GM18517 (cell line): ENCODE measurements around the gene WASL.
"Not testable (repeated sequence)": the region's sequence is repeated elsewhere in the genome, so short reads cannot be mapped to it uniquely, and the experiment has no call there.

Source experiments
- ATAC-seq: cut with Tn5 transposase; IDR thresholded peaks from one replicate; pipeline ENCODE4 v1.9.1; 2021; ENCODE audit warnings: mild to moderate bottlenecking, moderate library complexity; ENCODE audit not compliant: unreplicated experiment

The WASL gene

DNA sequence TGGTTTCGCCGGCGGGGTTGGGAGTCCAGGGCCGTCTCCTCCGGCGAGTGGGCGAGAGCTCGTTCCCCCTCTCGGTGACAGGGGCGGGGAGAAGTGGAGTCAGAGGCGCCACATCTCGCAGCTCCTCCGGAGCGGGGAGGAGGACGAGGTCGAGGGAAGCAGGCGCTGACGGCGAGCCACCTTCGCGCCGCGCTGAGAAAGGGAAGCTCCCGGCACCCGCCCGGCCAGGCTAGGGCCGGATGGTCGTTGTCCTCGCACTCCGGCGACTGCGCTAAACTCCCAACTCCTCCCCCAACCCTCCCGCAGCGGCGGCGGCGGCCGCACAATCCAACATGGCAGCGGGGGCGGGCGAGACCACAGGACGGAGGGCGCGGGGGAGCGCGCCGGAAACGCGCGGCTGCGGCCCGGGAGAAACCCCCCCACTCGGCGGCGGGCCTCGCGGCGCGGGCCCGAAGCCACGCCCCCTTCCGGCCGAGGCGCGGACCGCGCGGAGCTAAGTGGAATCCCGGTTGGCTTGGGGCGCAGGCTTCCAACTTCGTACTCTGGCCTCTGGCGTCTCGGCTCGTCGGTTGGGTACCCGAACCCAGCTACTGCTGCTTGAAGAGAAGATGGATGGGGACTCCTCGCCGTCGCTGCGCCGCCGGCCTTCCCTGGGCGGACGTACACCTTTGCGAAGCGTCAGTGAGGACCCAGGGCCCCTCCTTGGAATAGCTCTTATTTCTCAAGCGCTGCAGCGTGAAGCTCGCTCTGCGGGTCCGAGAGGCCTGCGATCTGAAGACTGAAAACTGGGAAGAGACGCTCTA is at the start of gene WASL:
WASL (minus strand) TSS at position 270 of the 803 bp plus-strand sequence; CDS start at position 1, 269 bp downstream.
- peak; percentile 67 for ATAC-seq

DNA sequence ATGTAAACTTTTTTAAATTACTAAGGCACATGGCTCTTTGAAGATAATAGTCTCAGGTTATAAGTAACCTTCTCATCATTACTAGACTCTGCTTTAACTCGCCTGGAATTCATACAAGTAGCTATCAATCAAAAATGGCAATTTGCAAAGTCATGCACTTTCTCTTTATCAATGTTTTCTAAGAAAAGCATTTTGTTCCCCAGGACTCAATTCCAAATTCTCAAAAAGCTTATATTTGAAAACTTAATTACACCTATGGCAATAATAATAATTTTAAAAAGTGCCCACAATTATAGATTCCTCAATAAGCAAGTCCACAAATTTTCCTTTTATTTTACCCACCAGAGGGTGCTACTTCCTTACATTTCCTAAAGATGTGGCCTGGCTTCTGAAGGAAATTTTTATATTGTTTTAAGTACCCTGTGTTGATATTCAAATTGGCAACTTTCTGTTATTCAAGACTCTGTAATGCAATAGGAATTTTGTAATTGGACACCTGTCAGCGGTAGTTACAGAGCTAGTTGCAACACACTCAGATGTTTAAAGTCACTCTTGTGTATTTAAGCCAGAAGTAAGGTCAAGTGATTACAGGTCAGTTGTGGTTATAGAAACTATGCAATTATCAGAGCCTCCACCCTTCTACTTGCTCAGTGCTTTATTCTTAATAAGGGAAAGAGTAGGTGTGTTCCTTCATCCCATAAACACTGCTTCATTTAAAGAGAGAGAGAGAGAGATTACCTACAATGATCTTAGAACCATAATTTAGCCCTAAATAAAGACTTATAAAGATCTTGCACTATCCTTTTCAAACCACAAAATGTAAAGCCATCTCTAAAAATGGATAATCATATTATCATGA is 49.1 kb upstream of the WASL start:
- peak; percentile 56 for ATAC-seq

DNA sequence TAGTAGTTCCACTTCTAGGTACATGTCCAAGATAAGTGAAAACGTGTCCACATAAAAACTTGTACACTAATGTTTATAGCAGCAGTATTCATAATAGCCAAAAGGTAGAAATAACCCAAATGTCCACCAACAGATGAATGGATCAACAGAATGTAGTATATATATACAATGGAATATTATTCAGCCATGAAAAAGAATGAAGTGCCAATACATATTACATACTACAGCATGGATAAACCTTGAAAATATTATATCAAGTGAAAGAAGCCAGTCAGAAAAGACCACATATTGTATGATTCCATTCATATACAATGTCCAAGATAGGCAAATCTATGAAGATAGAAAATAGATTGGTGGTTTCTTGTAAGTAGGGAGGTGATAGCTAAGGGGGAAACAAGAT is 47.8 kb upstream of the WASL start:
- ATAC-seq: no peak

DNA sequence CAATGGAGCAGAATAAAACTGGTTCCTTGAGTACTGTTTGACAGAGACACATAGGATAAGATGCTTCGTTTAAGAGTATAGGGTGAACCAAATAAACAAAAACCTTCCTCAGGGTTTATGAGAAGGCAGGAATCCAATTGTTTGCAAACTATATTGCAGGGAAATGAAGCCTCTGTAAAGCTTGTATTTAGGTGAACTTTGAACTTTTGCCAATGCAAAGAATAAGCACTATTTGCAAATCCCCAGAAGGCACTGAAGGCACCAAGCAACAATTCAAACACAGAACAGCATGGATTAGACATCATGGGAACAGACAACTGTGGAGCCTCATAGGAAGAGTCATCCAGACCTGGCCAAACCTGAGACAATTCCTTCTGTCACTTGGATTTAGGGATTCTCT is 47.1 kb upstream of the WASL start:
- ATAC-seq: no peak

DNA sequence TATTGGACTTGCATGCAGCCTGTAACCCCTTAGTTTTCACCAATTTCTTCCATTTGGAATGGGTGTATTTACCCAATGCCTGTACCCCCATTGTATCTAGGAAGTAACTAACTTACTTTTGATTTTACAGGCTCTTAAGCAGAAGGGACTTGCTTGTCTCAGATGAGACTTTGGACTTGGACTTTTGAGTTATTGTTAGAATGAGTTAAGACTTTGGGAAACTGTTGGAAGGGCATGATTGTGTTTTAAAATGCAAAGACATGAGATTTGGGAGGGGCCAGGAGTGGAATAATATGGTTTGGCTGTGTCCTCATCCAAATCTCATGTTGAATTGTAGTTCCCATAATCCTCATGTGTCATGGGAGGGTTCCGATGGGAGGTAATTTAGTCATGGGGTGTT is 46.3 kb upstream of the WASL start:
- not testable (repeated sequence) for ATAC-seq

DNA sequence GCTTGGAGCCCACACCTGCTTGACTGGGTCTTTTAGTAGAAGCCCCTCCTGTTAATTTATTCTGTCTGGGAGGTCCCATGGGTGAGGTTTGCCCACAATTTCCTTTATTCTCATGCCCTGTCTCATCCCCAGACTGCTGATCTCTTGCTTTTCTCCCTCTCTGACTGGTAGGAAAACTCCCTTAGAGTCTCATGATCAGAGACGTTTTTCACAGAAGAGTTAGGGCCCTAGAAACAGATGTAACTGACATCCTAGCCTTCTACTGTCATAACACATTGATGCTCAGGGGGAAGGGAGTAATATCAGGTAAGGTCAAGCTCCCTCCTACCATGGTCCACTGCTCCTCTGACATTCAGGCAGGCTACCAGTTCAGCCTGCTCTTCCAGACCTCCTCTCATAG is 43.7 kb upstream of the WASL start:
- no peak for ATAC-seq

DNA sequence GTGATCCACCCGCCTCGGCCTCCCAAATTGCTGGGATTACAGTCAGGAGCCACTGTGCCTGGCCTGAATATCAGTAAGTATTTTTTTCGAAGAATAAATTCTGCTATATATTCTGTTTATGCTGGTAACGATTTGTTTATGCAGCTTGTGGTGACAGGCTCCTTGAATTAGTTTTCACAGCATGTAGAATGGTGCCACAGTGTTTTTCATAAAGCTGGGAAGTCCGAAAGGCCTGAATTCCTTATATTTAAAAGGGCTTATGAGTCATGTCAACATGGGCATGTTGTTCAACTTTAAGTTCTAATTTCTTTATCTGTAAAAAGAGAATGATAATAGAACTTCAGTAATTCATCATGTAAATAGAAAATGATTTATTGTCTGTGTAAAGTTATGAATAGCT is 42.2 kb upstream of the WASL start:
- no peak for ATAC-seq

DNA sequence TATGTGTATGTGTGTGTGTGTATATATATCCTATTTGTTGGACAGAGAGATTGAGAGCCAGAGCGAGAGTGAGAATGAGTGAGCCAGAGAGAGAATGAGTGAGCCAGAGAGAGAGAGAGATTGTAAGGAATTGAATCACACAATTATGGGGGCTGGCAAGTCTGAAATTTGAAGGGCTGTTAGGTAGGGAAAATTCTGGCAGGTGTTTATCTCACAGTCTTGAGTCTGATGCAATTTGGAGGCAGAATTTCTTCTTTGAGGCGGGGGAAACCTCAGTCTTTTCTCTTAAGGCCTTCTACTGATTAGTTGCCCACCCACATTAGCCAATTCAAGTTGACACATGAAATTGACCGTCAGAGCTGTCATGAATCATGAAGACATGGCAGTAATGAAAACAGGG is 41.0 kb upstream of the WASL start:
- no peak for ATAC-seq

DNA sequence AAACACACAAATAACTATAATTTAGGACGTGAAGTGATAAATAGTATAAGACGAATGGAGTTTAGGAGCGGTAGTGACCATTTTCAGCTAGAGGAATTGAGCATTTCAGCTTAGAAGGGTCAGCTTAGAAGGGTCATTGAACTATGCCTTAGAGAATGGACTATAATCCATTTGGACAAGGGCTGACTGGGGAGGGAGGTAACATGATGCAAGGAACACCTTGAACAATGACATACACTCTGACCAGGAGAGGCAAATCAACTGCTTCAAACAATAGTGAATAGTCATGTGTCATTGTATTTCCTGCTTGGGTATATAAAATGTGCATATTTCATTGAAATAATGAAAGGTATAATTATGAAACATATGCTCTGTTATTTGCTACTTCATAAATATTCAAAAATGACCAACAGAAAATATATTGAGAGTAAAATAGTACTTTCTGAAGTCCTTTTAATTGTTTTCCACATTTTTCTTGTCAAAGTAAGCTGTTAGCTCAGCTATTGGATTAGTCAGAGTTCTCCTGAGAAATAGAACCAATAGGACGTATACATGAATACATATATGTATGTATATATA is 40.5 kb upstream of the WASL start:
- no peak for ATAC-seq

DNA sequence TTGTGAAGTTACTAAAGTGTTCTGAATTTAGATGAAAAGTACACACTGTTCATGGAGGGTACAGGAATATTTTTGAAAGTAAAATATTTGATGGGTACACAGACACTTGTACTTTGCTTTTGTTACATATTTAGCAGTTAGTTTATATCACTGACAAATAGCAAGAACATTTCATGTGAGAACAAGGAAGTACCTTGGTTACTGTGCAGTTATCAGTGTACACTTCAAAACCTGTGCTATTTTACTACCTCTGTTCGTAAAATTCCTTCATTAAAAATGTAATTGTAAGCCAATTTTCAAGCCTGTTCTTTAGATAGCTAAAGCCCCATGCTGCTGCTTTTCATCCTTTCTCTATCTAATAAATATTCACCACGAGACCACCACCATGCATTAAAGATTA is 39.8 kb upstream of the WASL start:
- ATAC-seq: no peak

DNA sequence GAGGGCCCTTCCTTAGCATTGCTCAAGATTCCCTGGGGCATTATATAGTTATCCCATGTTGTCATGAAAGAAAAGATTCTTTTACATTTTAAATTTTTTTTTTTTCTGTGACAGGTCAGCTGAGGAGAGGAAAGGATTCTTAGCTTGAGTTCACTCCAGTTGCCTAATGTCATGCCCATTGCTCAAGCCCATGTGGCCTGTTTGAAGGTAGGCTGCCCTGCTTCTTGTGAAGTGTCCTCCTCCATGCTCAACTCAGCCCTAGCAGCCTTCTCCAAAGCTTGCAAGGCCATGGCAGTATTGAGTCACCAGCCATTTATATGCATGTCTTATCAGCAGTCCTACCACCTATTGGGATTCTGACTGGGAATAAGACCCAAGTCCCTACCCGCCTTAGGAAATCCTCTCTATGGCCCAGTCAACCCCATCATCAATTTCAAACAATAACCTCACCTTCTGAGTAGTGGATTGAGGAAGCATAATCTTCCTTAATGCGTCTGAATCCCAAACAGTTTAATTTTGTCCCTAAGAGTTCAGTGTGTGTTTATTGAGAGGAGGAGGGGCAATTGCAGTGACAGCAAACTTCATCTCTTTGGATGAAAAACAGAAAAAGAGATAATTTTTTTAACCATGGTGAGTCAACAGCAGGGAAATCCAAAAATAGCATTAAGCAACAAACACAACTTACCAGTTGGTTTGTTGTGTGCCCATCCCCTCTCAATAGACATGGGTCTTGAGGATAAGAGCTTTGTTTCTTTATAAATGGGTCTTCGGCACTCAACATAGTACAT is 38.6 kb upstream of the WASL start:
- ATAC-seq: no peak

DNA sequence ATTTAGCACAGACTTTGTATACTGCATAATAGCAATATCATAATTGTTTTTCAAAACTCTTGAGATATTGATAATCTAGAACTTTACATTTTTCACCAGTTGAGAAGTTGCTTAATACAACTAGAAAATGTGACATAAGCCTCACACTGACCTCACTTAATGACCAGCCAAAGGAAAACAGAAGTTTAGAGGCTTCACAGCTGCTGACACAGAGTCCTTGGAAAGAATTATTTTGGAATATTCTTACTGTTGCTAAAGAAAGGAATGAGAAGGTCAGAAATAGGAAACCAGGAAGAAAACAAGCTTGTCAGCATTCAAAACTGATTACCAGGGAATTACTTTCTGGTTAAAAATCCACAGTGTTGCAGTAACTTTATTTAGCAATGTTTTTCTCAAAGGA is 35.5 kb upstream of the WASL start:
- no peak for ATAC-seq

DNA sequence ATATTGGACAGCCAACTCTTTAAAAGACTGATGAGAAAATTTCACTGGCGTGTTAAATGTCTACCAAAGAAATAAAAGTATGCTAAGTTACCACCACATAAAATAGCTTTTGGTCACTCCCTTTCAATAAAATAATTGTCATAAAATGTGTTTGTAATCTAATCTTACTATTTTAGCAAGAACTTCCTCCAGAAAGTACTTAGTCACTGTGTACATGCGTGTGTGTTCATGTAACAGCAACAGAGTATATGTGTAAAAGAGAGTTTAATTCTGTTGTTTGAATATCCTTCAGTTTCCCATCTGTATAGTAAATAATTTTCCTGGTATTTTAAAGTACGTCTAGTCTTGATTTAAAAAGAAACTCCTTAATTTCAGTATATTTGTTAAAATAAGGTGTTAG is 35.0 kb upstream of the WASL start:
- ATAC-seq: no peak

DNA sequence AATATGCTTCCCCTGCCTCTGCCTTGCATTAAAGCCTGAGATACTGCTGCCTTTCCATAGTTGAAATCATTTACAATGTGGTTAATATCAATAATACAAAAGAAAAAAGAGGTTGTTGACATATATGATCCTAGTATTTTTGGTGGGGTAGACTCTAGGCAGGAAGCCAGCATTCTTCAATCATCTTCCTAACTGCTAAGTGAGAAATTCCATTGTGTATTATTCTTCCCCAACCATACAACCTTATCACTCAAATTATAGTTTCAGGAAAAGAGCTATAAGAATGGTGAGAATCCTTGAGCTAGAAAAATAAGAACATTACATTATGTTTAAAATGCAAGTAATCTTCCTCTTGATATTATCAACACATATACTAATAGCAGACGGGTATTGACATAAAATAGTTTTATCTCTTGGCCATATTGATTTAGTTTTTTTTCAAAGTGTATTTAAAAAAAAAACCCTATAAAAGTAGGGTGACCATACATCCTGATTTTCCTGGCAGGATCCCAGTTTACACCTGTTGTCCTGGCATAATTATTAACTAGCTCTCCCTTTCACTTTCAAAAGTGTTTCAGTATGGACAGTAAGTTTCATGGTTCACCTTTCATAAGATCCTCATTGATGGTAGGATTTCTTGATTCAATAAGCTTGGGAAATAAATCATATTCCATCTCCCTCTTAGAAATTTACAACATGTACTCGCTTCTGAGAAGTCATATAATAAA is 33.4 kb upstream of the WASL start:
- ATAC-seq: no peak

DNA sequence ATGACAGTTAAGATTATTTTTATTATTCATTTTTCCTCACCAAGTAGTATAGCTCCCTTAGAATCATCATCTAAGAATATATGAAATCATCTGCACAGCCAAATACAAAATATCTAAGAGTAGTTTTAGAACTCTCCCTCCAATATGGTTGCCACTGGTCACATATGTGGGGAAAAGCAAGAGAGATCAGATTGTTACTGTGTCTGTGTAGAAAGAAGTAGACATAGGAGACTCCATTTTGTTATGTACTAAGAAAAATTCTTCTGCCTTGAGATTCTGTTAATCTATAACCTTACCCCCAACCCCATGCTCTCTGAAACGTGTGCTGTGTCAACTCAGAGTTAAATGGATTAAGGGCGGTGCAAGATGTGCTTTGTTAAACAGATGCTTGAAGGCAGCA is 31.7 kb upstream of the WASL start:
- not testable (repeated sequence) for ATAC-seq

DNA sequence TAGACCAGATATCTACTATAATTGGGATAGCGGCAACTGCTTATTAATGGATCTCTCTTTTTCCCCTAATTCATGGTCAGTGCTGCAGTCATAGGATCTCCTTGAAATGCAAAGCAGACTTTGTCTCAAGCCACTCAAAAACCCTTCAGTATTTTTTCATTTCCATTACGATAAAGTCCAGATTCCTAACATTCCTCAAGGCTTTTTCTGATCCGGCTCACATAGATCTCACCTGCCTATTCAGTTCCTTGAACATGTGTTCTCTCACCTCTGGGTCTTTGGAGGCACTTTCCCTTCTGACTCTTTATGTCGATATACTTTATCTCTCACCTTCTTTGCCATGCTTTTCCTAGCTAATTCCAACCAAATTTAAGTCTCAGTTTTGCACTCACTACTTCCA is 25.7 kb upstream of the WASL start:
- no peak for ATAC-seq

DNA sequence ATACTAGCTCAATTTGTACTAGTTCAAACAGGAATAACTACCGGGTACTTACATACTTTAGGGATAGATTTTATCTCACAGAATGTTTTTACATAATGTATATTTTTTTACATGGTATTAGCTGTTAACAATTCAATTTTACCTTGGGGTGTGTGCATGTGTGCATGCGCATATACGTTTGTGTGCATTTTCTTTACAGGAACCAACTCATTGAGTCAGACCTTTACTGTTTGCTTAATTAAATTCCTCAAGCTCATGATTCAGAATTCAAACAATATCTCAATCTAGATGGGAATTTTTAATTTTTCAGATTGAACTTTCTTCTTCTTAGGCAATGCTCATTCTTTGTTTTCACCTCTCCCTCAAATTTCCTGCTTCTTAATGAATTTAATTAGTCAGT is 24.7 kb upstream of the WASL start:
- ATAC-seq: no peak

DNA sequence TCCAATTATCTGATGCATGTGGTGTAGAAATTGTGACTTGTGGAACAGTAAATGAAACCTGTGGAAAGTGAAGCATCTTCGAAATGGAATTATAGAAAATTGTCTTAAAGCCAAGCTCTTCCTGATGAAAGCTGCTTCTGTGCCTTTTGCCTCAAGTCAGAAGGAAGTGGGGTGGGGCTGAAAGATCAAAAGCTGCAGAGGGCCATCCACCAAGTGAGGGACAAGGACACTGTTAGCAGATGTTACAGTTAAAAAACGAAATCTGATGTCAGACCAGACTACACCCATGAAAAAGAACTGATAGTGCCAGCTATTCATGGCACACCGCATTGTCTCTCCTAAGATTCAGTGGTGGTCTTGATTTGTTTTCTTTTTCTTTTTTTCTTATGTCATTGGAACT is 23.8 kb upstream of the WASL start:
- ATAC-seq: no peak

DNA sequence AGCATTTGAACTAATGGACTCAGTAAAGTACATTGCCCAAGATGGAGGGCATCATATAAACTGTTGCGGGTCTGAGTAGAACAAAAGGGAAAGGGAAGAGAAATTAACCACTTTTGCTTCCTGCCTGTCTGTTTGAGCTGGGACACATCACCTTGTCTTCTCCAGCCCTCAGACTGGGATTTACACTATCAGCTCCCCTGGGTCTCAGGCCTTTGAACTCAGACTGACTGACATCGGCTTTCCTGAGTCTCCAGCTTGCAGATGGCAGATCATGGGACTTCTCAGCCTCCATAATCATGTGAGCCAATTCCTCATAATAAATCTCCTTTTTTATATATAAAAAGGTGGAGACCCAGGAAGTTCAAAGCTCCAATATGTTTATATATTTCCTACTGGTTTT is 23.0 kb upstream of the WASL start:
- ATAC-seq: no peak

DNA sequence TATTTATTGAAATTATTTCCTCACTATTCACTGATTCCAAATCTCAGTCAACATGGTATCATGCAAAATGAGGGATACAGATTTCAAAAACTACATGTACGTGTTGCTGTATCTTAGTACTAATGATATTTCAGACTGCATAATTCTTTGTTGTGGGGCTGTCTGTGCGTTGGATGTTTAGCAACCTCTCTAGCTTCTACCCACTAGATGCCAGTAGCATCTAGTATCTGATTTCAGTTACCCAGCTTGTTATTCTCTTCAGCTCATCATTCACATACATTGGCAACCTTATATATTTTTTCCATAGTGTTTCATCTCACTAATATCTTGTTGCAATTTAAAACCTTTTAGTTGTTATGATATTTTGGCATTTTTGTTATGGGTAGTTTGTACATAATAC is 22.5 kb upstream of the WASL start:
- ATAC-seq: no peak
